Endothelial cell of umbilical vein (primary cell): ENCODE data around the gene PSTPIP1. TPM values are rescaled to one million over a fixed set of nuclear protein-coding genes. Genes with fewer than 3 reads are reported as not detected.

Experiments used
- BruUV-seq: library from RNA; stranded (reverse); fragments of 400-500 nt; replicated peaks from 2 replicates; lab custom pipeline; 2021; lab: Mats Ljungman, UMichigan
- CTCF ChIA-PET: fragments of 300-600, 350-600 bp; sonication (Branson Sonifier 250); formaldehyde crosslinking; loops from one replicate; lab custom pipeline; 2021; ENCODE audit warnings: antibody characterized with exemption, inconsistent platforms; lab: Charles Lee
- POLR2A ChIA-PET: fragments of 300-600, 350-600 bp; sonication (Branson Sonifier 250); formaldehyde crosslinking; loops from one replicate; lab custom pipeline; 2021; ENCODE audit warnings: antibody characterized with exemption, inconsistent platforms; lab: Charles Lee
- DNase-seq: peaks from one replicate; pipeline ENCODE4 v3.0.0-alpha.2; 2011; ENCODE audit warnings: low read depth, low spot score
- FAIRE-seq: peaks from 2 replicates; lab custom pipeline; 2011; peaks lifted over from hg19 to GRCh38; lab: Jason Lieb, UNC
- H2AFZ ChIP-seq: 2 replicates; pipeline ENCODE4 v1.6.0; 2012; ENCODE audit warnings: low read depth, low read length, control low read depth, inconsistent platforms
- H3K27ac ChIP-seq: 2 replicates; pipeline ENCODE4 v1.5.1; 2011; ENCODE audit warnings: low read depth, mild to moderate bottlenecking, control low read depth, low read length, moderate library complexity; ENCODE audit not compliant: insufficient read depth
- H3K27me3 ChIP-seq, 2 experiments: 2 replicates each; pipeline versions ENCODE4 v1.6.0 to v1.6.1; 2011; ENCODE audit warnings: low read length in 2 of 2, mixed read lengths in 1 of 2; ENCODE audit not compliant: control insufficient read depth in 2 of 2, insufficient read depth in 2 of 2
- H3K36me3 ChIP-seq, 2 experiments: 2 replicates in 1 of 2; 3 replicates in 1 of 2; pipeline ENCODE4 v1.5.1; 2011; ENCODE audit warnings: low read length in 2 of 2, mild to moderate bottlenecking in 1 of 2, moderate library complexity in 1 of 2; ENCODE audit not compliant: control insufficient read depth in 2 of 2, insufficient read depth in 2 of 2; ENCODE audit errors: extremely low read depth in 1 of 2
- H3K4me1 ChIP-seq: 3 replicates; pipeline ENCODE4 v1.5.1; 2011; ENCODE audit warnings: mild to moderate bottlenecking, low read length; ENCODE audit not compliant: control insufficient read depth, insufficient read depth; ENCODE audit errors: extremely low read depth
- H3K4me2 ChIP-seq: 2 replicates; pipeline ENCODE4 v1.6.1; 2011; ENCODE audit warnings: low read length, control low read depth, mixed read lengths; ENCODE audit not compliant: insufficient read depth
- H3K4me3 ChIP-seq, 3 experiments: fragments of 200-600 bp in 1 of 3; sonication (generic), shearing (Covaris generic) in 1 of 3; replicated peaks in 1 of 3; 2 replicates each; pipeline ENCODE4 v1.5.1; 2011 to 2016; ENCODE audit warnings: control low read depth in 3 of 3, low read length in 3 of 3, mild to moderate bottlenecking in 2 of 3, inconsistent platforms in 1 of 3, low read depth in 1 of 3, moderate library complexity in 1 of 3; ENCODE audit not compliant: insufficient read depth in 1 of 3
- H3K79me2 ChIP-seq: 2 replicates; pipeline ENCODE4 v1.6.0; 2012; ENCODE audit warnings: low read length, inconsistent platforms; ENCODE audit not compliant: control insufficient read depth, insufficient read depth
- H3K9ac ChIP-seq: replicated peaks from 2 replicates; pipeline ENCODE3; 2011; ENCODE audit warnings: low read length, control low read depth; ENCODE audit not compliant: insufficient read depth; ENCODE audit errors: extremely low read depth
- H3K9me1 ChIP-seq: replicated peaks from 3 replicates; pipeline ENCODE4 v1.6.0; 2011; ENCODE audit warnings: mild to moderate bottlenecking, low read length; ENCODE audit not compliant: control insufficient read depth, insufficient read depth; ENCODE audit errors: extremely low read depth
- H3K9me3 ChIP-seq: replicated peaks from 2 replicates; pipeline ENCODE4 v1.5.1; 2012; ENCODE audit warnings: low read length, inconsistent platforms; ENCODE audit not compliant: control insufficient read depth, insufficient read depth
- H4K20me1 ChIP-seq: replicated peaks from 2 replicates; pipeline ENCODE3; 2011; ENCODE audit warnings: mild to moderate bottlenecking, low read length; ENCODE audit not compliant: control insufficient read depth, insufficient read depth; ENCODE audit errors: extremely low read depth
- CTCF ChIP-seq, 2 donors: IDR thresholded peaks; 1 replicate in 1 of 2; 2 replicates in 1 of 2; pipeline ENCODE4 v1.5.1; 2011; ENCODE audit warnings: low read length in 2 of 2, mild to moderate bottlenecking in 2 of 2, moderate library complexity in 2 of 2, control low read depth in 1 of 2, inconsistent platforms in 1 of 2, low read depth in 1 of 2; ENCODE audit not compliant: insufficient read depth in 1 of 2; ENCODE audit errors: extremely low read depth in 1 of 2
- EZH2 ChIP-seq: IDR thresholded peaks from 2 replicates; pipeline ENCODE4 v1.6.1; 2012; ENCODE audit warnings: borderline replicate concordance, low read depth, mild to moderate bottlenecking, moderate library complexity, low read length, inconsistent platforms; ENCODE audit not compliant: severe bottlenecking
- FOS ChIP-seq: IDR thresholded peaks from 2 replicates; pipeline ENCODE4 v1.6.1; 2011; ENCODE audit warnings: mild to moderate bottlenecking, low read length, moderate library complexity, borderline replicate concordance; ENCODE audit not compliant: insufficient read depth
- GATA2 ChIP-seq: IDR thresholded peaks from 2 replicates; pipeline ENCODE4 v1.7.0; 2011; ENCODE audit warnings: low read depth, mild to moderate bottlenecking, moderate library complexity, mixed read lengths, low read length; ENCODE audit not compliant: insufficient read length, insufficient read depth
- JUN ChIP-seq: IDR thresholded peaks from 2 replicates; pipeline ENCODE4 v1.6.1; 2011; ENCODE audit warnings: borderline replicate concordance, low read depth; ENCODE audit not compliant: insufficient read length, insufficient read depth
- MAX ChIP-seq: IDR thresholded peaks from 2 replicates; pipeline ENCODE4 v1.6.1; 2011; ENCODE audit not compliant: insufficient read depth, insufficient read length
- MYC ChIP-seq: IDR thresholded peaks from one replicate; pipeline ENCODE4 v1.6.1; 2011; ENCODE audit warnings: mild to moderate bottlenecking, low read depth, low read length
- POLR2A ChIP-seq: IDR thresholded peaks from 2 replicates; pipeline ENCODE4 v1.6.1; 2012; ENCODE audit warnings: low read depth, mild to moderate bottlenecking, control low read depth, low read length
- POLR2AphosphoS5 ChIP-seq: IDR thresholded peaks from 2 replicates; pipeline ENCODE4 v1.6.1; 2012; ENCODE audit warnings: low read depth, mild to moderate bottlenecking, control low read depth, low read length, moderate library complexity; ENCODE audit not compliant: insufficient read depth
- dilution Hi-C: fragments of 300-500 bp; cut with MboI; formaldehyde crosslinking; loops from one replicate; pipeline ENCODE4 v1.15.0; 2019; ENCODE audit warnings: low sequenced_read_pairs; ENCODE audit not compliant: extremely low pct_ligation_motif_present
- intact Hi-C: fragments of 100-400 bp; cut with micrococcal nuclease; formaldehyde crosslinking; loops from one replicate; pipeline ENCODE4 v1.10.0; 2022
- polyA plus RNA-seq, 4 experiments: library from polyadenylated mRNA; depleted of rRNA in 3 of 4; stranded (reverse) in 3 of 4; unstranded in 1 of 4; fragments of >200 nt; gene quantifications; 2 replicates each; pipeline versions ENCODE4 v1.2.1 to v1.2.3, GENCODE V29; 2011 to 2012; ENCODE audit warnings: missing spikeins in 1 of 4
- total RNA-seq: library from RNA; stranded (reverse); gene quantifications from 2 replicates; pipeline ENCODE4 v1.2.3, GENCODE V29; 2021

PSTPIP1 gene
- total and polyA plus RNA-seq, 2 donors (not counting 3 experiments of a cell fraction or from before 2014, with no cell fraction given) = not detected

GRCh38 chr15:76963596-76963995, 31.3 kb upstream of the PSTPIP1 start:
- H3K4me3 ChIP-seq = no peak overlapping the region
- no peaks in the 10 kb centered on the region for H3K79me2 ChIP-seq
- TF ChIP-seq JUN (no peak), EZH2 (no peak), POLR2A (no peak), POLR2AphosphoS5 (no peak), GATA2 (no peak), MAX (no peak), MYC (no peak), FOS (no peak), CTCF (IDR thresholded peaks at IDR 0.05; ENCODE audit: extremely low read depth in 1 of 2, insufficient read depth in 1 of 2, low read depth in 1 of 2, low read length in 2 of 2) (no peak)
- H3K27me3 ChIP-seq = peaks cover 0 to 13% of the 10 kb centered on the region in 2 experiments
- POLR2A ChIA-PET = interaction anchor here (0.7 kb wide), 2 partner anchors 31 to 434 kb away, joined by 3 to 4 read pairs; no protein-coding TSS in a partner anchor
- no TSS peak for BruUV-seq
- no peaks in the 10 kb centered on the region for H3K9me3 ChIP-seq
- no peaks in the 10 kb centered on the region for H3K36me3 ChIP-seq
- H3K4me1 ChIP-seq = peaks cover 6% of the 10 kb centered on the region
- H3K9ac ChIP-seq = no peak overlapping the region
- no peak overlapping the region for H3K27ac ChIP-seq
- no peaks in the 10 kb centered on the region for H4K20me1 ChIP-seq
- no peak overlapping the region for H3K4me2 ChIP-seq
- dilution Hi-C loops (no loop called here), intact Hi-C loops (no loop called here)
- DNase-seq (no peak), FAIRE-seq (no peak)
- H3K9me1 ChIP-seq = no peaks in the 10 kb centered on the region
- CTCF ChIA-PET = interaction anchor here (1.2 to 4.9 kb wide), 4 partner anchors 9 to 47 kb away, joined by 3 to 26 read pairs (median 3); no protein-coding TSS in a partner anchor
- H2AFZ ChIP-seq = no peak overlapping the region
